Activated CD4-positive, alpha-beta T cell treated with anti-CD3 and anti-CD28 coated beads, Interleukin-2, amount 50 U/mL, for 48 hours (primary cell): ENCODE data around the gene PLEKHA6.
A peak's percentile ranks its signal among the peaks of the same experiment; 100 is the strongest.
"Not testable (repeated sequence)": the region's sequence is repeated elsewhere in the genome, so short reads cannot be mapped to it uniquely, and the experiment has no call there.

Experiments used
- DNase-seq, 2 experiments: peaks; one replicate each; pipeline ENCODE4 v3.0.0-alpha.2; 2020

The PLEKHA6 gene

DNA sequence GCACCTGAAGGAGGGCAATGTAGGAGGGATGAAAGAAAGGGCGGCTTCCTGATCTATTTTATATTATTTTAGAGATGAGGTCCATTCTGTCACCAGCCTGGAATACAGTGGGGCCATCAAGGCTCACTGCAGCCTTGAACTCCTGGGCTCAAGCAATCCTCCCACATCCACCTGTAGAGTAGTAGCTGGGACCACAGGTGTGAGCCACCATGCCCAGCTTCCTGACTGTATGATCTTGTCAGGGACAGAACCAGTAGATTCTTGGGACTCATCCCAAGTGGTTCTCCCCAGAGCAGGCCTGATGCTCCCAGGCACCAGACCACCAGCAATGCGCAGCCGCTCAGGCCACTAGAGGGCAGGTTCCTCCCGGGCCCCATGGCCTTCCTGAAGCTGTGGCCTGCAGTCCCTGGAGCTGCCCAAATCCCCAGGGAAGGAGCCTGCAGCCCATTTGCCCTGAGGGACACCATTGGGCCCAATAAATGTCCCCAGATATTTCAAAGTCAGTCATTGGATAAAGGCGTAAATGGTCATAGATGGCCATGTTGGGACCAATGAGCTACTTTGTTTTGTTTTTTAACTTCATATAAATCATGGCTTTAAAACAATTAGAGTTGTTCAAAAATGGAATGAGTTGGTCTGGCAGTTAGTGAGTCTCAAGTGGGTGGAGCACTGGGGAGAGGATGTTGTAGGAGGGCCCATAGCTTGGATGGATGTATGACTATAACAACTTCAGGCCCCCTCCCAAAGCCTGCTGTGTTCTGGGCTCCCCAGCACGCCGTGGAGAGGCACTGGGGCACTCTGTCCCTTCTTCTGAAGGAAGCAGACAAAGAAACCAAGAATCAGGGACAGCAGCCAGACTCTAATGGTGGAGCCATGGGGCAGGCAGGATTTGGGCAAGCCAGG, 101.3 kb downstream of the PLEKHA6 start:
- peak; percentile 55 to 61 for DNase-seq

DNA sequence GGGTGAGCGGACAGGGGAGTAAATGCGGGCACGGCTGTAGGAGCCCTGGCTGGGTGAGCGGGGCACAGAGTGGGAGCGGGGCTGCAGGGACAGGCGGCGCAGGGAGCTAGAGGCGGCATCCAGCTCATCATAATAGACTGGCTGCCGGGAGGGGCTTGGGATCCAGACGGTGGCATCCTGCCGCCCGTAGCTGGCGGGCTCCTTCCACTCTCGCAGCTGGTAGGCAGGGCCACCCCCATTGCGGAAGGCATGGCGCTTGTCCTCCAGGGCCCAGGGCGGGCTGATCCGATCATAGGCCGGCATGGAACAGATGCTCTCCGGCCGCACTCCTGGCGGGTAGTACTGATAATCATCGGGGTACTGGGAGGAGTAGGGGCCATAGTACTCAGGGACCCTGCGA, 102.3 kb downstream of the PLEKHA6 start:
- DNase-seq, result no peak

DNA sequence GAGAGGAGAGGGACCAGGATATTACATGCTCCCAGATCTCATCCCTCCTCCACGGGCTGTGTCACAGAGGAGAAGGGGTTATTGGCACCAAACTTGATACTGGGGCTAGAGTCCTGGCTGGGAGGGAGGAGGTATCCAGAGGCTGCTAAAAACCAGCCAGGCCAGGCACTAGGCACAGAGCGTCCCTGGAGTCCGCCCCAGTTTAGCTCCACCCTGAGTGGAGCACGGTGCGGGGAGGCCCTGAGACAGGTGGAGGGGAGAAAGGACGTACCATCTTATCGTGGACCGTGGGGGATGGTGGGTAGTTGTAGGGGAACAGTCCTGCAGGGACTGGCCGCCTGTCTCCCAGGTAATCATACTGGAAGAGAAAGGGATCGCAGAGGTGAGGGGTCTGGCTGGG, 103.2 kb downstream of the PLEKHA6 start:
- DNase-seq, result no peak

DNA sequence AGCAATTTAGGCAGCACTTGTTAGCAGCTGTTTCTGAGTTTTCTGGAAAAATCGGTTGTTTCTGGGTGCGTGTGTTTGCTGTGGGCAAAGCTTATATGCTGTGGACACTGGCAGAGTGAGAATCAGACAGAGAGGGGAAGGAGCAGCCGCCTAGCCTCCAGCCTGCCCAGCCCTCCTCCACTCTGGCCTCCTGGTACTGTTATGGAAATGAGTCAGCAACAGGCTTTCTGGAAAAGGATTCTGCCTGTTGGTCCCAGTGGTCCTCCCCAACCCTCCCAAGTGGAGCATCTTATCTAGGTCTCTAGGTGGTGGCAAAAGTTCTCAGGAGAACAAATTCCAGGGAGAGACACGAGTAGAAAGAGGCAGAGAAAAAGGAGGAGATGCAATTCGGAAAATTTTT, 103.8 kb downstream of the PLEKHA6 start:
- DNase-seq, result no peak

DNA sequence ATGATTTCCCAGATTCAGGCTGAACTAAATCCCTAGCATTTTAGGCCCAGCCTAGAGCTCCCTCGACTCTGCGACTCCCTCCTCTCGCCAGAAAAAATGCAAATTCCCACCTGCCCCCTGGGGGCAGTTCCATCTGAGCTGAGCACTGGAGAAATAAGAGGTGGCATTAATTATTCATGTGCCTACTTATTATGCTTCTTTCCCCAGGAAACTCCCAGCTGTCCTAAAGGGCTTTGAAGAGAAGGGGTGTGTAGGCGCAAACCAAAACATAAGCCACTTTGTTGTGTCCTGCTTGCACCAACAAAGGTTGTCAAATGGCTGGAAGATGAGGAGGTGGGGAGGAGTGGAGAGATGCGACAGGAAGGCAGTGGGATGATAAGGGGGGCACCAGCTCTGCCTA, 104.5 kb downstream of the PLEKHA6 start:
- no peak for DNase-seq

DNA sequence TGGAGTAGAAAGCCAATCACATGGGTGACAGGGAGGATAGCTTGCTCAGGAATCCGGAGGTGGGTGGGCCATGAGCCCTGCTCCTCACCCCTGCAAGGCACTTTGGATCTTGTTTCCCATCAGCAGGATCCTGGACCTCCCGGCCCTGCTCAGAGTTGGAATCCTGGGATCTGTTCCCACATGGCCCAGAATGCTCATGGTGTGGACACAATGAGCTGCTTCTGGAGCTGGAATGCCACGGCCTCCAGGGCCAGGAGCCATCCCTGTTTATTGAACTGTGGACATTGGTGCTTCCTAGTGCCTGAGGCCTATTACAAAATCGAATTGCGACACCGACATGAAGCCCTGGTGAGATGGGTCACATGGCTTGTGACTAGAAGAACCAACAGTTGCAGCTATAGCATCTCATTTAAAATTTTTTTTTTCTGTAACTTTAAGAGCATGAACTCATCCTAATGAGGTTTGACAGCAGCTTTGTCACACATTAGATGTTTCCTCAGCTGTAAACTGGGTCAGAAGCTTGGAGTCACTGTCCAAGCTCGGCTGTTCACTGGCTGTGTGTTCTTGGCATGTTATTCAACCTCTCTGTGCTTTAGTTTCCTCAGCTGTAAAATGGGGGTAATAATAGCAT, 105.6 kb downstream of the PLEKHA6 start:
- DNase-seq, result no peak

DNA sequence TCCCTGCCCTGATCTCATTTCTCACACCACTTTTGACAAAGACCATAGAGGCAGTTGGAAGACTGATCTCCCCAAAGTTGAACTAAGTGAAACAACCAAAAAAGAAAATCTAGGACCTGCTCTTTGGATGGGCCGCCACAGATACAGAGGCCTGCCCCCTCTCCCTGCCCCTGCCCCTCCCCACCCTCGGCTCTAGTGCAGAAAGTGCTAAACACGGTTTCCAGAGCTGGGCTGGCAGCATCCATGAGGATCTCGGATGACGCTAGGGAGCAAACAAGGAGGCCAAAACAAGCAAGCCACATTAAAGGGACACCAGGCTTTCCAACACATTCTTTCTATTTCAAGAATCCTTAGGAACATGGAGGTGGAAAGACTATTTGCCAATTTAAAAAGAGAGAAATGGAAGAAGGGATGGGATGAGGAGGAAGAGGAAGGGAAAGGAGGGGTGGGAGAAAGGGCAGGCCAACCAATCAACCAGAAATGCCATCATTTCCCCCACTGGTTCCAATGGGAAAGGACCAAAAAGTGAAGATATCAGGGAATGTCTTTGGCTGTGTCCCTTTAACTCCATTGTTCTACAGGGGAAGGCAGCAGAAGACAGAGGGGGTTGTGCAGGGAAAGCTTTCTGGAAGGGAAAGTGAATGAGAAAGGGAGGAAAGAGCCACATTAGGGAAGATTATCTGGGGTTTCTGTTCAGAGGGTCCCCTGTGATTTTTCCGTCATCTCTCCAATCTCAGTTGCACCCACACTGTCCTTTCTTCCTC, 107.6 kb downstream of the PLEKHA6 start:
- no peak for DNase-seq

DNA sequence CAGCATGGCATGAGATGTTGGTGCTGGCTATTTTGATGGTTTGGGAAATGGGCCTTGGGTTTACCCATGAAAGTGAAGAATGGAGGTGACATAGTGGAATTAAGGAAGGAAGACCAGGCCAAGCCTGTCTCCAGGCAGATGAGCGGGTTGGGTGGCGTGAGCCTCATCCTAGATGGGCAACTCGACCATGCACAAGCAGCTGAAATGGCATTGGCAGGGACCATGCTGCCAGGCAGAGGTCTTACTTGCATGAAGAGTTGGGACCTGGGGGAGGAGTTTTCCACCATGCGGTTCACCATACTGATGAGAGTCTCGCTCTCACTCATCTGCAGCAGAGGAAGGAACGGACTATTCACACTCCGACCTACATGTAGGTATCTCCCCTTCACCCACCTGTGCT, 108.4 kb downstream of the PLEKHA6 start:
- no peak for DNase-seq

DNA sequence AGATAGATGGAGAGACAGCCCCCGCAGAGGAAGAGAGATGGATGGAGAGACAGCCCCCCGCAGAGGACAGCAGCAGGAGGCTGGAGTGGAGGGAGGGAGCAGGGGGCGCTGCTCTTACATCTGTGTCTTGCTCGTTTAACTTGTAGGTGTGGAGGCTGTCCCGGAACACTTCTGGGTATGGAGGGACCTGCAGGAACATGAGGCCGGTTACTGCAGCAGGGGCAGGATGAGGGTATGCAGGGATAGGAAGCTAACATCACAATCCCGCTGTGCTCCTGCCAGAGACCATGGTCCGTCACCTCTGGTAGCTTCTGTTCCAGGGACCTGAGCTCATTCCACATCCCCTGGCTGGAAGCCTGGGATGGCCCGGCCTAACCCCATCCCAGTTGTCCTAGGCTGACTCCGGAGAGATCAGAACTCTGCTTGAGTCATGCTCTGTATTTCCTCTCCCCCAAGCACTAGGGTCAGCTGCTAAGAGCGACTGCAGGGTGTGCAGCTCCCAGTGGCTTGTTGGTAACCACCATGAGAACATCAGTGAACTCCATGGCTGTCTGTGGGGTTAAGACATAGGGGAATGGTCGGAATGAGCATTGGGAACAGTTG, 109.2 kb downstream of the PLEKHA6 start:
- no peak for DNase-seq

DNA sequence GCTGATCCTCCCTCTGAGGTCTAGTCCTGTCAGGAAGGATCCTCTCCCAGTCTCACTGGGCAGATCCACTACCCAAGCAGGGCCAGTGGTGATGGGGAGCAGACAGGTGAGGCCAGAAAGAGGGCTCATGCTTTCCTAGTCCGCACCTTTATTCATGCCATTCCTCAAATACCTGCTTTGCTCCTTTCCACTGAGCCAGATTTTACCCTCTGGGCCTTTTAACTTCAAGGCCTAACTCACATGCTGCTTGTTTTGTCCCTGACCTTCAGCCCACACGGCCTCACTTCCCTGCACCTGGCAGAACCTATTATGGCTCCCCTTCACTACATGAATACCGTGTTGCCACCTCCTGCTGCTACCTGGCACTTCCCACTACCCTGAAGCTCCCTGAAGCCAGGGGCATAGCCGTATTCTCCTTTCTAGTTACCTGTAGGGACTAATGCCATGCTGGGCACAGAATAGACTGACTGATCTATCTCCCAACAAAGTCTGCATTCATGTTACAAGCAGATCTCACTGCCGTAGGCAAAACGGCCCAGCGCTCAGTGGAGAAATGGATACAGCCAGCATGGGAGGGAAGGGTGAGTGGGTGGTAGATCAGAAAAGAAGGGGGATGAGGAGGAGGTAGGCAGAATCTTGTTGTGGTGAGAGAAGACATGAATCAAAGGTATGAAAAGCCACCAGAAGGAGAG, 109.8 kb downstream of the PLEKHA6 start:
- DNase-seq, result no peak

DNA sequence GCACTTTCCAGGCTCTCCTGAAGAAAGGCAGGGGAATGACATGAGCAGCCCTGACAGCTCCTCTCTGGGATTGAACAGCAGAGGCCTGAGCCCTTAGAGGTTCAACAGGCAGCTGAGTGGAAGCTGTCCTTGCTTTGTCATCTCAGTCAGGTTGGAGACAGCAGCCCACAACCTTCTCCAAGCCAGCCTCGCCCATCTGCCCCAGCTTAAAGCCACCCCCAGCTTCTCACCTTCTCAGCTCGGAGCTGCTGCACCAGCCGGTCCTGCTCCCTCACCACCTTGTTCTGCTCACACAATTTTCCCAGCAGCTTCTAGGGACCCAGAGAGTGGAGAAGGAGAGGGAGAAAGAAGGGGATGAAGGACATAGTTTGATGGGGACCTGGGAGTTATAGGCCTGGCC, 110.8 kb downstream of the PLEKHA6 start:
- no peak for DNase-seq

DNA sequence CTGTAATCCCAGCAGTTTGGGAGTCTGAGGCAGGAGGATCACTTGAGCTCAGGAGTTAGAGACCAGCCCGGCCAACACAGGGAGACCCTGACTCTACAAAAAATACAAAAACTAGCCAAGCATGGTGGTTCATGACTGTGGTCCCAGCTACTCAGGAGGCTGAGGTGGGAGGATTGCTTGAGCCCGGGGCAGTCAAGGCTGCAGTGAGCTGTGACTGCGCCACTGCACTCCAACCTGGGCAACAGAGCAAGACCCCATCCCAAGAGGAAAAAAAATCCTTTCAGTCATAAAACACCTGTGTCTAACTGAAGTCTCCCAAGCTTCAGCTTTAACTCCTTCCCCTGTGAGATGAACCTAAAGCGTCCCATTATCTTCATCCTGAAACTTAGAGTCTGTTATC, 112.9 kb downstream of the PLEKHA6 start:
- DNase-seq, result no peak

DNA sequence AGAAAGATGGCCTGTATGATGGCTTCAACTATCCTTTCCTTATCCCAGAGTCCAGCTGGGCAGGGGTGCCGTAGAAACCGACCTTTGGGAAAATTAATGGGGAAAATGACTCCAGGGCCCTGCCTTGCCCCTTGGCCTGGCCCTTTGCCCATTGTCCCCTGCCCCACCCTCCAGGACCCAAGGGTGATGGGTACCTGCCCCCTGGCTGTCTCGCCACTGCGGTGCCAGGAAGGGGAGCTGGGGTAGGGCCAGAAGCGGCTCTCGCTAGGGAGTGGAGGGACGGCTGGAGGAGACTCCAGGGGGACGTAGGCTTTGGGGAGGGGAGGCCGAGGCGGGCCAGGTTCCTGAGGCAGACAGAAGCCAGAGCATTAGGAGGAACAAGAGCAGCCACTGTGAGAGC, 116.8 kb downstream of the PLEKHA6 start:
- DNase-seq, result no peak

DNA sequence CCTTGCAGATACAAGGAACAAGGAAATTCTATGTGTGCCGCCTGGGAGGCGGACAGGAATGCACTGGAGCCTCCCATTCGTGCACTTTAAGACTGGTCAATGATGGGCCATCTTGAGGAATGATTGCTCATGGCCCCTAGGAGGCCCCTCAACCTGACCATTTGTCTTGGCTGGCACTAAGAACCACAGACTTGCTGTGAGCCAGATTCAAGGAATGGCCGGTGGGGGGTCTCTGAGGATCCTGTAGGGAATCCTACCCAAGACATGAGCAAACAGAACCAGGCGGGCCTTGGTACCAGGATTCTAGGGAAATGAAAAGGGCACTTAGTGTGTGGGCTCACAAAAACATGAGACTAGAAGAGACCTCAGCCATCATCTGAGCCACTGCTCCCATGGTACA, 117.8 kb downstream of the PLEKHA6 start:
- DNase-seq, result no peak

DNA sequence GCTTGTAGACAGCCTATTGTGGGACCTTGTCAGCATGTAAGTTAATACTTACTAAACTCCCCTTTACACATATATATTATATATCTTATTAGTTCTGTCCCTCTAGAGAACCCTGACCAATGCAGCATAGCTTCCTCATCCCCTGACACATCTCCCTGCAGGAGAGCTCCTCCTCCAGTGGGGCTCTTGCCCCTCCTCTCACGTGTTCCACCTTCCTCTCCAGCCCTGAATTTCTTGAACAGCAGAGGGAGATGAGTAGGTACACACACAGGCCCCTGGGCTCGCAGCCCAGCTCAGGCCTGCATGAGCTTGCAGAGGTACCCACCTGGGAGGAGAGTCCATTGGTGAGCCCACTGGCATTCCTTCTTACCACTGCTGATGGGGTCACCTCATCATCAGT, 118.7 kb downstream of the PLEKHA6 start:
- DNase-seq, result no peak

DNA sequence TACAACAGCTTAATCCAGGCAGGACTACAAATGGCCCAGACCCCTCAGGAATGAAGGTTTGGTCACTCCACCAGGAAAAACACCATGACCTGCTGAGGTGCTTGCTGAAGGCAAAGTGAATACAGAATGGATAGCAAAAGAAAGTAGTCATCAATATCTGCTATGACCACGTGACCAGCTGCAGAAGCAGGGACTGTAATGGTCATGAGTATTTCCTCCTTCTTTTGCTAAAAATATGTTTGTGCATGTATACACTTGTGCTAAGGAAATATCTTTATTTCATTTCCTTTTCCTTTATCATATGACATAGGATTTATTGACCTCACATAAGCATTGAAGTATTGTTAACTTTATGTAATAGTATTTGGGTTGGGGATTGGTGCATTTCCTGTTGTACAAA, 119.5 kb downstream of the PLEKHA6 start:
- DNase-seq, result no peak

DNA sequence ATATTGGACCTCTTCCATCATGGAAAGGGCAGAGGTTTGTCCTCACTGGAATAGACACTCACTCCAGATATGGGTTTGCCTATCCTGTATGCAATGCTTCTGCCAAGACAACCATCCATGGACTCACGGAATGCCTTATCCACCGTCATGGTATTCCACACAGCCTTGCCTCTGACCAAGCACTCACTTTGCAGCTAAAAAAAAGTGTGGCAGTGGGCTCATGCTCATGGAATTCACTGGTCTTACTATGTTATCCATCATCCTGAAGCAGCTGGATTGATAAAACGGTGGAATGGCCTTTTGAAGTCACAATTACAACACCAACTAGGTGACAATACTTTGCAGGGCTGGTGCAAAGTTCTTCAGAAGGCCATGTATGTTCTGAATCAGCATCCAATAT, 120.3 kb downstream of the PLEKHA6 start:
- DNase-seq, result not testable (repeated sequence)

DNA sequence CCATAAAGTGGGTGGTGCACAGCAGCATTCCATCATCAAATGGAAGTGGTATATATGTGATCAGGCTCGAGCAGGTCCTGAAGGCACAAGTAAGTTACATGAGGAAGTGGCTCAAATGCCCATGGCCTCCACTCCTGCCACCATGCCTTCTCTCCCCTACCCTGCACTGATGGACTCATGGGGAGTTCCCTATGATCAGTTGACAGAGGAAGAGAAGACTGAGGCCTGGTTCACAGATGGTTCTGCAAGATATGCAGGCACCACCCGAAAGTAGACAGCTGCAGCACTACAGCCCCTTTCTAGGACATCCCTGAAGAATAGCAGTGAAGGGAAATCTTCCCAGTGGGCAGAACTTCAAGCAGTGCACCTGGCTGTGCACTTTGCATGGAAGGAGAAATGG, 121.2 kb downstream of the PLEKHA6 start:
- not testable (repeated sequence) for DNase-seq

DNA sequence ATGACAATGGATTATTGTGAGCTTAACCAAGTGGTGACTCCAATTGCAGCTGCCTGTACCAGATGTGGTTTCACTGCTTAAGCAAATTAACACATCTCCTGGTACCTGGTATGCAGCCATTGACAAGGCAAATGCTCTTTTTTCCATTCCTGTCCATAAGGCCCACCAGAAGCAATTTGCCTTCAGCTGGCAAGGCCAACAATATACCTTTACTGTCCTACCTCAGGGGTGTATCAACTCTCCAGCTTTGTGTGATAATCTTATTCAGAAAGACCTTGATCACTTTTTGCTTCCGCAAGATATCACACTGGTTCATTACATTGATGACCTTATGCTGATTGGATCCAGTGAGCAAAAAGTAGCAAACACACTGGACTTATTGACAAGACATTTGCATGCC, 122.2 kb downstream of the PLEKHA6 start:
- not testable (repeated sequence) for DNase-seq

DNA sequence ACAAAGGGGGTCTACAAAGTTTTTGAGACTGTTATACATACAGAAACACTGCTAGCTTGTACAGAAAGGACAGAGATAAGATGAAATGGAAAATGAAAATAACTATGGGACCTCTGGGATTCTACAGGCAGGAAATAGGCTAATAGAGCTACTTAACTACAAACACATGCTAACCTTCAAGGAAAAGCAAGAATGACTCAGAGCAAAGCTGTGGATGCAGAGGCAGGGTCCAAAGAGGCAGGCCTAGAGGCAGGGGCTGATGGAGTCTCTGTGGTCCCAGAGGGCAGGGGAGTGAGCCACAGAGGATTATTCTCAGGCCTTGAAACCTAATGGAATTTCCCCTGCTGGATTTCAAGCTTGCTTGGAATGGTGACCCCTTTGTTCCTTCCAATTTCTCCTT, 127.2 kb downstream of the PLEKHA6 start:
- no peak for DNase-seq

DNA sequence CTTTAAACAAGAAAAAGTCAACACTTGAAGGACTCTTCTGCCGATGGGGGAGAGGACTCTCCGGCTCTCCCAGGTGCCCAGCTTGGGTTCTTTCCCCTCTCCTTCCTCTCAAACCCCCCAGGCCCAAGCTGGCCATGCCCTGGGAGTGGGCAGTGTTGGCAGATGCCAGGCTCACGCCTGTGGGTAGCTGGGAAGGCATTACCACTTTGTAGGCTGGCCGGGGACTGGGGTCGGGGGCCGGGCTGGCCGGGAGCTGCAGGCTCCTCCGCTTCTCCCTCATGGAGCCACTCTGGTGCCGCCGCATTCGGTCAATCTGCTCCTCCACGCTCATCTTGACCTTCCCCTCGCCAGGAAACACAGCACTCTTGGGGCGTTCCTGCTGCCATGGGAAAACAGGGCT, 129.5 kb downstream of the PLEKHA6 start:
- DNase-seq, result no peak

DNA sequence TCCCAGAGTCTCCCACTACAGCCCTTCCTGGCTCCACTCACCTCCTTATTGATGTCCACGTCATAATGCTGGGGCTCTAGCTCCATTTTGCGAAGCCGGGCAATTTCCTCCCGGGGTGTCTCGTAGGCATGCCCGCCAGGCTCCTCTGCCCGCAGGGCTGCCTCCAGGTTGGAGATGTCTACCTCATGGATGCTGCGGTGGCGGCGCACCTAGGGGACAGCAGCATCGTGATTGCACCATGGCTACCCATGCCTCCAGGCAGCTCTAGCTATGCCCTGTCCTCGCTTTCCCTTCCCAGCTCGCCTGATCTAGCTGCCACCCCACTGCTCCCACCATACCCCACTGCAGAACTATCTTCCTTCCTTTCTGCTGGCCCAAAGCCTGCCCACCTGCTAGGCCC, 130.8 kb downstream of the PLEKHA6 start:
- no peak for DNase-seq
